GM19035 (cell line): ENCODE data around the gene PRXL2B.
"Not testable (repeated sequence)": the region's sequence is repeated elsewhere in the genome, so short reads cannot be mapped to it uniquely, and the experiment has no call there.

Experiments
- ATAC-seq: cut with Tn5 transposase; IDR thresholded peaks from one replicate; pipeline ENCODE4 v1.9.1; 2021; ENCODE audit not compliant: unreplicated experiment

Gene PRXL2B

DNA sequence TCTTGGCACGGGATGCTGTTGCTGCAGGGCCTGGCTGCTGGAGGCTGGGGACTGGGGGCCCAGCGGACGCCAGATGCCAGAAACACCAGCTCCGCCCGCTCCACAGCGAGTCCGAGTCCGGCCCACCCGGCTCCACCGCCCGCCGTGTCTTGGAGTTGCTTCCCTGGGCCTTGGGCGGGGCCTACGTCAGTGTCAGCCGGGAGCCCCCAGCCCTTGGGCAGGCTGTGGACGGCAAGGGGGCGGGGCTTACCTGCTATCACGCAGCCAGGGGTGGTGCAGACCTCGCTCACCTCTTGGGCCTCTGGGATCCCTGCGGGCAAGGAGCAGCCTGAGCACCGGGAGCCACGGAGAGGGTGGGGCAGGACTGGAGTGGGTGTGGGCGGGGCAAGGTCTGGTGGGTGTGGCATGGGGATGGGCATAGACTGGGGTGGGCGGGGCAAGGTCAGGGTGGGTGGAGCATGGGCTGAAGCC is 24.5 kb downstream of the PRXL2B start:
- no peak for ATAC-seq

- no peak for ATAC-seq
Measured at GRCh38 chr1:2611621-2612437, 25.3 kb downstream of the PRXL2B start.

DNA sequence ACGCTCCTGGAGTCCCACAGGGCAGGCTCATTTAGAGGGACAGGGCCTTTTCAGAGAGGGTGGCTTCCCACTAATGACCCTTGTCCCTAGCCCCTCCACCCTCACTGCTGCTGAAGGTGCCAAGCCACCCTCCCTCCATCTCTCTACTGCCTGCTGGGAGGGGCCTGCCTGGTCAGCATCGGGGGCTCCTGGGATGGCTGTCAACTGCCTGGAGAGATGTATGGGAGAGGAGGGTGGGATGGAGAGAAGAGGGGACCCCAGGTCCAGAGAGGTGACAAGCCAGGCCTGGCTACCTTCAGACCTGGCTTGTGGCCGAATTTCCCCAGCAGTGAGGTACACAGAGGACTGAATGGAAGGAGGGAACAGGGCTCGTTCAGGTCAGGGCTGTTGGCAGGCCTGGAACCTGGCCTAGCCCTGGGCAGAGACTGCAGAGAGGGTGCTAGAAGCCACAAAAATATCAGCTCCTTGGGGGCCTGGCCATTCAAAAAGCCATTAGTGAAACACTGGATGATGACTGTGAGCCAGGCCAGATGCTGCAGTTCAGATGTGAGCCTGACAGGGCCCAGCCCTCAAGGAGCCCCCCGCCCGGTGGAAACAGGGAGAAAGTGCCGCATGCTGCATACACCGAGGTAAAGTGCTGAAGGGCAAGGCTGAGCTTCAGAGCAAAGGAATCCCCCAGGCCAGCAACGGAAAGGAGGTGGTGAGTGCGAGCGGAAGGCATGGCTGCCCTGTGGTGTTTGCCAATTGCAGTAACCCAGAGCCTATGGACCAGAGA is 26.2 kb downstream of the PRXL2B start:
- no peak for ATAC-seq

GRCh38 chr1:2614145-2614544 is 27.6 kb downstream of the PRXL2B start:
- no peak for ATAC-seq

DNA sequence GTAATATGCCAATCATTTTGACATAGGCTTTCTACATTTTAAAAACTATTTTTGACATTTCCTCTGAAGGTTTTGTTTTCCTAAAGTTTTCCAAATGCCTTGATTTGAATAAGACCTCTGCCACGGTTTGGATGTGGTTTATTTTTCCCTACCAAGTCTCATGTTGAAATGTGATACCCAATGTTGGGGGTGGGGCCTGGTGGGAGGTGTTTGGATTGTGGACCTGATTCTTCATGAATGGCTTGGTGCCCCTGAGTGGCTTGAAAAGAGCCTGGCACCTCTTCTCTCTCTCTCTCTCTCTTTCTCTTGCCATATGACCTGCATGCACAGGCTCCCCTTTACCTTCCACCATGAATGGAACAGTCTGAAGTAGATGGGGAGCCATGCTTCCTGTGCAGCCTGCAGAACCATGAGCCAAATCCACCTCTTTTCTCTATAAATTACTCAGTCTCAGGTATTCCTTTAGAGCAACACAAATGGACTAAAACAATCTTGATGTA is 31.4 kb downstream of the PRXL2B start:
- ATAC-seq = no peak

DNA sequence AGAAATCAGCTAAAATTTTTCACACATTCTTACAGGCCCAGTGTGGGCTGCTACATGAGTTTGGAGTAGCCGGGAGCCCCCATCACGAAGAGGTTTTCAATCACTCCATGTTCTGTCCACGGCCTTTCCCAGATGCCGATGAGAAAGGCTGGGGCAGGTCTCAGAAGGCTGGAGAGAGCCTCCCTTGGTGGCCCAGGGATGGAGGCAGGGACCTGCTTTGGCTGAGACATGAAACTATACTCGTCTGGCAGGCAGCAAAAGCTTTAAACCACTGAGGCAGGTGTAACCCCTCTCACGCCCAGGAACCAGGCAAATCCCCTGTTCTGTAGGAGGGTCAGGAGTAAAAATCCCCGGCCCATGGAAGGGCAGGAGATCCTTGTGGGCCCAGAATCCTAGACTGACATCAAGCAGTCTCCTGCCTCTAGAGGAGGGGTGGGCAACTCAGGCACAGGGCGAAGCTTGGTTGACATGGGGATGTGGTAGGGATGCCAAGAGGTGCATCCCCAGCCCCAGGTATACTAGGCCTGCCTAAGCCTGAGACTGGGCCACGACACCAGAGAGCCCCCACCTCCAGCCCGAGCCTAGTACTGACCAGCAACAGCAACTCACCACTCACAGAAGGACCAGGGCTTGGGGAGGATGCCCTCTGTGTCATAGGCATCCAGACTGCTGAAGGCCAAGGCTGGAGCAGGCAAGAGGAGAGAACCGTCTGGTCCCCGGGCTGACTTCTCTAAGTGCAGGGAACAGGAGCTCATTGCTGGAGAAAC is 37.2 kb downstream of the PRXL2B start:
- ATAC-seq = no peak

DNA sequence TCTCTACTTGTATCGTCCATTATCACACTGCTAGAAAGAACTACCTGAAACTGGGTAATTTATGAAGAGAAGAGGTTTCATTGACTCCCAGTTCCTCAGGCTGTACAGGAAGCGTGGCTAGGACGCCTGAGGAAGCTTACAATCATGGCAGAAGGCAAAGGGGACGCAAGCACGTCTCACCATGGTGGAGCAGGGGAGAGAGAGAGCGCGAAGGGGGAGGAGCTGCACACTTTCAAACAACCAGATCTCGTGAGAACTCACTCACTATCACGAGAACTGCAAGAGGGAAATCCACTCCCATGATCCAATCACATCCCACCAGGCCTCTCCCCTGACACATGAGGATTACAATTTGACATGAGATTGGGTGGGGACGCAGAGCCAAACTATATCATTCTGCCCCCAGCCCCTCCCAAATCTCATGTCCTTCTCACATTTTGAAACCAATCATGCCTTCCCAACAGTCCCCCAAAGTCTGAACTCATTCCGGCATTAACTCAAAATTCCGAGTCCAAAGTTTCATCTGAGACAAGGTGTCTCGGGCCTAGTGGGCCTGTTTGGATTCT is 38.2 kb downstream of the PRXL2B start:
- ATAC-seq = no peak

- ATAC-seq = no peak
Measured at GRCh38 chr1:2625311-2625710, 38.7 kb downstream of the PRXL2B start.

- not testable (repeated sequence) for ATAC-seq
Measured at GRCh38 chr1:2625748-2626147, 39.2 kb downstream of the PRXL2B start.

DNA sequence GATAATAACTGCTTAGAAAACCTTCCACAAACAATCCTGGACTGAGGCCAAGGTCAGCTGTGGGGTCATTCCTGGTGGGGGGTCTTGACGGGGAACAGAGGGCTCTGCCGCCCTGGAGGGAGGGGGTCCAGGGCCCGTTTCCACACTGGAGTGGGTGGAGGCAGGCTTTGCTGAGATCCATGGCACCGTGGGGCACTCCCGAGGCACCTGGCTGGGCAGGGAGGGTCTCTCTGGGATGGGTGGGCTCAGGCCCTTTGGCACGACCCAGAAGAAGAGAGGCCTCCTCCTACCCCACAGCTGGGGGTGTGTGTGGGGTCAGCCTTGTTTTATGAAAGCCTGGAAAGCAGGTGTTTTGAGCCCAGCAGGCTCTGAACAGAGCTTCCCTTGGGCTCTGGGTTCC is 41.2 kb downstream of the PRXL2B start:
- no peak for ATAC-seq

GRCh38 chr1:2628191-2628932 is 41.8 kb downstream of the PRXL2B start:
- ATAC-seq = no peak

GRCh38 chr1:2628933-2629626 is 42.5 kb downstream of the PRXL2B start:
- no peak for ATAC-seq

- ATAC-seq = no peak
Measured at GRCh38 chr1:2629627-2630497, 43.3 kb downstream of the PRXL2B start.

- no peak for ATAC-seq
Measured at GRCh38 chr1:2630498-2631135, 44.0 kb downstream of the PRXL2B start.

DNA sequence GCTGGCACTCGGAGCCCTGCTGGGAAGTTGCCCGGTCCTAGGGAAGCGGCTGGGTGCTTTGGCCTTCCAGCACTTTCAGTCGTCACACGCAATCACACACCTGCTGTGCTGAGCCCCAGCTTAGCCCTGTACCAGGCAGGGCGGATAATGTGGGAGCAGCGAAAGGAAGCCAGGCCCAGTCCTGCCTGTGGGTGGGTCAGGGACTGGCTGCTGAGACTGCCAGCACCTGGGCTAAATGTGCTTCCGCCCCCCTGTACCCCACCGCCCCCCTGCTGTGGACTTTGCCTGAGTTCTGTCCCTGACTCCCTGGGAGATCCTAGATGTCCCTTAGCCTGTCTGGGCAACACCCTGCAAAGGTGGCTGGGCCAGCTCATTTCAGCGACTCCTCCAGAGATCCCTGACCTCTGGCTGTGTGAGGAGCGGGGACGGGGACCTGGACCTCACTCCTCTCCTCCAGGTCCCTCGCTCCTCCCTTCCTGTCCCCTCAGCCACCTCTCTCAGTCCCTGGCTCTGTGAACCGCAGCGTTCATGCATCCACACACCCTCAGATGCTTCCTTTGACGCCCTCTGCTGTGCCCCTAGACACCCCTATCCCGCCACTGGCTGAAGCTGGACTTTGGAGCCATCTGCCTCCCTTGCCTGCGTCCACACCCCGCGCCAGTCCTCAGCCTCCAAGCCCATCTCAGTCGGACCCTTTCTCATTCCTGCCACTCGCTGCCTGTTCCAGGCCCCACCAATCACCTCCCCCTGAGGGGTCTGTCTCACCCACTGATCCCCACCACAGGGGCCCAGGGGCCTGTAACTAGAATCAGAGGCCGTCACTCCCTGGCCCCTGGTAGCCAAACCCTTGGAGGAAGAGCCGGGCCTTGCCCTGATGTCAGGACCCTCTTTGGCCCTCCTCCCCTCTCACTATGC is 44.8 kb downstream of the PRXL2B start:
- ATAC-seq = no peak

DNA sequence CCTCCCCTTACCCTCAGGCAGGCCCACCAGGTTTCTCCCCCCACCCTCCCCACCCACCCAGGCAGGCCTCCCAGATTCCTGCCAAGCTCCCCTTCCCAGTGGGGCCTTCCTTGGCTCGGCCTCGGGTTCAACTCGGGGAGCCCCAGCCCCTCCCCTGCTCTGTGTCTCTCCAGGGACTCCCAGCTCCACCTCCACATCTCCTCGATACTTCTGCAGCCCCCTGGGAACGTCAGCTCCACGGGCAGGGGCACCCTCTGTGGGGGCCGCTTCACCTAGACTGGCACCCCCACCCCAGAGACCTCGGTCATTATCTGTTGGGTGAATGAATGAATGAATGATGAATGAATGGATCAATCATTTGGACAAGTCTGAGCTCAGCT is 45.5 kb downstream of the PRXL2B start:
- no peak for ATAC-seq
